HL-60/S4 treated with phorbol 12-myristate 13-acetate at 8.2 ng/mL for 4 days and 3 days (cell line): ENCODE data around the gene LDHD.

Experiments used
- in situ Hi-C: fragments of 300-500 bp; cut with MboI; formaldehyde crosslinking; loops from 2 replicates; pipeline ENCODE4 v1.15.0; 2022; ENCODE audit warnings: low sequenced_read_pairs

LDHD gene

DNA sequence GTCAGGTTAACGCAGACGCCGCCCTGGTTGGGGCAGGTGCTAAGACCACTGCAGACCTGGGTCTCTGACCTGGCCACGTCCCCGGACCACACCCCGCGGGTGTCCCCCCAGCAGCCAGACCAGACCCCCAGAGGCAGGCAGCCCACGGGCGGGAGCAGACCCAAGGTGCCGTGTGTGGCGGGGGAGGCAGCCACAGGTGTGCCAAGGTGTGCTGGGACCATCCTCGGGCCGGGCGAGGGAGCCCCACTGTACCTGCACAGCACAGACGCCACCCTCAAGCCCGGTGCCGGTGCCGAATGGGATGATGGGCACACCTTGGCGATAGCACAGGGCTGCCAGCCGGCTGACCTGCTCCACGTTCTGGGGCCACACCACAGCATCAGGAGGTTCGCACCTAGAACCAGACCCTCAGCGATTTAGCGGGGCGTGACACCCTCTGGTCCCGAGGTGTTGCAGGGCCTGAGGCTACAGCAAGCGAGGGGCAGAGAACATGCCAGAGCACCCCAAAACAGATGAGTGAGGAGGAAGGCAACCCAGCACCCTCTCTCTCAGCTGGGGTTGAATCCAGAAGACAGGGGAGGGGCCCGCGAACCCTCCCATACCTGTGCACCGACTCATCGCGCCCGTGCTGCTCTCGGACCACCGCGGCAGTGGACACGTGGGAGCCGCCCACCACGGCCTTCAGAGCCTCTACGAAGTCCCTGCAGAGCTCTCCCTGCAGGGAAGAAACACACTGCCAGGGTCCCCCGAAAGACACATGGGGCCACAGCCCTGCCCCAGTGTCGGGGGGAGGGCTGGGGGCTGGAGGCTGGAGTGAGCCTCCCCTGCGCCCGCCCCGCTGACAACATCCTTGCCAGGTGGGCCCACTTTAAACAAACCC, 1.4 kb downstream of the LDHD start:
- in situ Hi-C loops = no loop called here

- in situ Hi-C loops = no loop called here
Measured at GRCh38 chr16:75114179-75114945, 2.2 kb downstream of the LDHD start.

- in situ Hi-C loops = no loop called here
Measured at GRCh38 chr16:75113541-75114121, 2.9 kb downstream of the LDHD start.

DNA sequence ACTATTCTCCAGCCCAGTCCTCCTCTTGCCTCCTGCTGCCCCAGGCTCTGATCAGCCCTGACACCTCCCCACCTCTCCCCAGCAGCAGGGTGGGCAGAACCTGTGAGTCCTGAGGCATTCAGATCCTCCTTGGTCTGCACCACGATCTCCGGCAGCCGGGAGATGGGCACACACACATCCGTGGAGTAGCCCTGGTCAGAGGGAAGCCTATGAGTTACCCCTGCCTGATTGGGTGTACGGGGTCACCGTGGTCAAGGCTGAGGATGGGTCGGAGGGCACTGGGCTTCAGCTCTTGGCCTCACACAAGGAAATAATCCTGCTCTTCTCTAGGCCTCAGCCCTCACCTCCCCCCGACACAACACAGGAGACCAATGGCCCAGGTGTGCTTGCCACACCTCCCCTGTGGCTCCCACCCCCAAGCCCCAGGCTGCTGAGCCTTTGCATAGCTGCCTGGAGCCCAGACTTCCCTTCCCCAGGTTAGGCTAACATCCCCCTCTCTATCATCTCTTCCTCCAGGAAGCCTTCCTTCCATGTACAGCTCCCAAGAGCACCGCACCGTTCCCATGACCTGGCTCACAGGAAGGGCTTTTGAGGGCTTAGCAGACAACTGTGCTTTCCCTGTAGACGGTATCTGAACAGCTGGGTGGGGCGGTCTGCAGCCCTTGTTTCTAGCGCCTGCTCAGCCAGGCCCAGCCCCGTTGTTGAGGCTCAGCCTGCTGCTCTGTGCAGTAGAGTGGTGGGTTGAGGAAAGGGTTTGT, 3.7 kb downstream of the LDHD start:
- in situ Hi-C loops = no loop called here

DNA sequence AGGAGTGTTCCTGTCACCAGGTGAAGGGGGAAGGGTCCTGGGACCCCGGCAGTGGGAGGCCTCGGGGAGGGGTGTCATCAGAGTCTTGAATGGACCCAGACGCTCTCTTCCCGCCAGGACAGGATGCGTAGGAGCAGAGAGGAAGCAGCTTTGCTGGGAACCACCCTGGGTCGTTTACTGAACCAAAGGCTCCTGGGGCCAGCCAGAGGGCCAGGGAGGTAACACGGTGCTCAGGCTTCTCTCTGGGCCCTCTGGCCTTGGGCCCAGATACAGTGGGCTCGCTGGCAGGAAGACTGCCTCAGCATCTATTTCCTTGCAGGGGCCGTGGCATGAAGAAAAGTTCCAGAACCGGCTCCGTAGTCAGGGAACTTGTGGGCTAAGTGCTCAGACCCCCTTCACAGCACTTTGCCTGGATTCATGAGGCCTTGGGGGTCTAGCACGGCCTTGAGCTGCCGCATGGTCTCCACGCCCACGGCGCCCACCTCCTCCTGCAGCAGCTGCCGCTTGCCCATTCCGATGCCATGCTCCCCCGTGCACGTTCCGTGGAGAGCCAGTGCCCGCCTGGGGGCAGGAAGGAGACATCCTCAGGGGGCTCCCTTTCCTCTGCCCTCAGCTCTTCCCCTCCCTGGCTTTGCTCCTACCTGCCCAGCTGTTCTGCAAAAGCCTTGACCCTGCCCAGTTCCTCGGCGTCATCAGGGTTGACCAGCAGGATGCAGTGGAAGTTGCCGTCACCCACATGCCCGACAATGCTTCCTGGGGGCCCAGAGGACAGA, 4.4 kb downstream of the LDHD start:
- in situ Hi-C loops = no loop called here

- in situ Hi-C loops = no loop called here
Measured at GRCh38 chr16:75111514-75111940, 5.1 kb downstream of the LDHD start.

- in situ Hi-C loops = no loop called here
Measured at GRCh38 chr16:75110637-75111513, 5.7 kb downstream of the LDHD start.

GRCh38 chr16:75109732-75110243, 6.8 kb downstream of the LDHD start:
- in situ Hi-C loops = loop anchor here (5.0 to 10.0 kb wide), 2 partner anchors 42 to 115 kb away; partner anchors contain the start of gene ZNRF1

DNA sequence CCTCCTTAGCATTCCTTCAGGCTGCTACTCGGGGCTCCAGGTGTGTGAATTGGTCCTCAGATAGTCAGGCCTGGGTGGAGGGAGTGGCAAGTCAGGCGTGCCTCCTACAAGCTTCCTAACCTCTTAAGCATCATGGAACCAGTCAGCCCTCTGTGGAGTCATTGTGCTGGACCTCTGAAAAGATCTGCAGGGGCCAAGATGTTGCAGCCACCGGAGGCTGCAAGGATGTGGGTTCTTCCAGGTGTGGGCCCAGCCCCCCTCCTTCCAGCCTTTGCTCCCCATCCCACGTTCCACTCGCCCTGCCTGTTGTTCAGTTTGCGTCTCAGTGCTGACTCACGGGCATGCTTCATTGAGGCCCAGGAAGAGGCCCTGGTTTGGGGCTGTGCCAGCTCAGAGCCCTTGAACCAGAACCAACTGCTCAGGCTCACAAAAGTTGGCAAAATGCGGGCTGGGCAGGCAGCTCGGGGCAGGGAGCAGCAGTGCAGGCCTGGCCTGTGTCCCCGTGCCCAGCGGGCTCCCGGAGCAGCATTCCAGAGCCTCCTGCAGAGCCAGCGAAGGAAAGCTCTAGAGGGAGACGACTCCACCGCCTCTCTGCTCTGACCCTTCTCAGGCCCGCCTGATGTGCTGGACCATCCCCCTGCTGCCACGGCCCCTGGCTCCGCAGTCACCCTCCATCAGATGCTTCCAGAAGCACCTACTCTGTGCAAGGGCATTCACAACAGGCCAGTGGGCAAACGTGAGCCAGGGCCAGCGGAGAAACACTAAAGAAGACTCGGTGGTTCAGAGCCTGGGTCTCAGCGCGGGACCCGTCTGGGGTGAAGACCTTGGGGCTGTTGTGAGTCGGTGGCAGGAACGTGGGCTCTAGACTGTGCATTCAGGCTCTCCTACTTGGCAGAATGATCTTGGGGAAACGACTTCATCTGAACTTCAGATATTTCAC, 7.5 kb downstream of the LDHD start:
- in situ Hi-C loops = loop anchor here (5.0 to 10.0 kb wide), 2 partner anchors 42 to 114 kb away; partner anchors contain the start of gene ZNRF1

- in situ Hi-C loops = loop anchor here (5.0 to 10.0 kb wide), 2 partner anchors 40 to 113 kb away; partner anchors contain the start of gene ZNRF1
Measured at GRCh38 chr16:75107505-75107904, 9.1 kb downstream of the LDHD start.

GRCh38 chr16:75106351-75107274, 10.0 kb downstream of the LDHD start:
- in situ Hi-C loops = loop anchor here (5.0 to 10.0 kb wide), 2 partner anchors 39 to 112 kb away; partner anchors contain the start of gene ZNRF1

- in situ Hi-C loops = loop anchor here (5.0 to 10.0 kb wide), 2 partner anchors 38 to 111 kb away; partner anchors contain the start of gene ZNRF1
Measured at GRCh38 chr16:75105306-75106061, 11.1 kb downstream of the LDHD start.

DNA sequence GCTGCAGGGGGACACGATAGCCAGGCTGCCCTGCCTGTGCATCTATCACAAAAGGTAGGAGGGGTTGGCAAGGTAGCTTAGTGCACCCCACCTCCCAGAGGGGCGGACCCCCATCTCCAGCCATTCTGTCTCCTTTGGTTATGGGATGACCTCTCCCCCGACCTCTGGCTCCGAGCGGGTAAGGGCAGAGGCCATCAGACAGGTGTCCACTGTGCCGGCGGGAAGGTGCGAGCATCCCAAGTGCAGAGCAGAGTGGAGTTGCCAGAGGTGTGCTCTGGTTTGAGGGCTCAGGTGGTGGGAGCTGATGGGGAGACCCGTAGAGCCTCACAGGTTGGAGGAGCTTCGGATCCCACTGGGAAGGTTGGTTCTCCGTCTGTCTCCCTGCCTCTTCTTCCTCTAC, 11.7 kb downstream of the LDHD start:
- in situ Hi-C loops = loop anchor here (5.0 to 10.0 kb wide), 2 partner anchors 38 to 110 kb away; partner anchors contain the start of gene ZNRF1

- in situ Hi-C loops = loop anchor here (10.0 kb wide), 1 partner anchor 109 kb away; the partner anchor contains the start of gene ZNRF1
Measured at GRCh38 chr16:75103994-75104393, 12.6 kb downstream of the LDHD start.

- in situ Hi-C loops = loop anchor here (10.0 kb wide), 1 partner anchor 108 kb away; the partner anchor contains the start of gene ZNRF1
Measured at GRCh38 chr16:75102595-75102994, 14.0 kb downstream of the LDHD start.
